Neural progenitor cell (in vitro differentiated cells): ENCODE results near the gene DUSP11.

Experiments used
- EZH2 ChIP-seq: fragments of 200-600 bp; sonication (generic); IDR thresholded peaks from 2 replicates; pipeline ENCODE4 v1.6.1; 2017; ENCODE audit warnings: antibody characterized with exemption, mild to moderate bottlenecking, moderate library complexity
- EZH2phosphoT487 ChIP-seq: fragments of 200-600 bp; sonication (generic); IDR thresholded peaks from 2 replicates; pipeline ENCODE4 v1.6.1; 2017; ENCODE audit warnings: antibody characterized with exemption

DNA sequence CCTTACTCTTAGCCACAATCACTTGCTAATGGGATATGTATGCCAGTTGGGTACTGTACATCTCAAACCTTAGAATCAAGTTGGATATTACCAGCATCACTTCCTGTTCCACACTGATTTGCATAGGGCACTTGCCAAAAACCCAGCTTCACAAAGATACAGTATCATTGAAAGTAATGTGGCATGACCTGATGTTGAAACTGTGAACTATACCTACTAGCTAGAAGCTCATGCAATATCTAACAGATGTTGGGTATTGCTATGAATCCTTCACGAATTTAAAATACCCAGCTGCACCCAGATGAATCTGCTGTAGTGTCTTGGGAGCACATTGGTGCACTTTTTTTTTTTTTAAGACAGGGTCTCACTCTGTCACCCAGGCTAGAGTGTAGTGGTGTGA, 42.4 kb upstream of the DUSP11 start:
- TF ChIP-seq EZH2phosphoT487 (no peak), EZH2 (no peak)
